Suprapubic skin (tissue), 4 donors: Measurements from ENCODE around the gene ITK. TPM values are rescaled to one million over a fixed set of nuclear protein-coding genes. Genes with fewer than 3 reads are reported as not detected.

Source experiments
- DNase-seq, 2 donors: peaks; one replicate each; pipeline ENCODE4 v3.0.0-alpha.2; 2019; ENCODE audit warnings: low spot score in 2 of 2
- H3K27ac ChIP-seq: fragments of 200-600 bp; sonication (generic); one replicate; pipeline ENCODE4 v1.5.1; 2019
- H3K27me3 ChIP-seq: fragments of 200-600 bp; sonication (generic); one replicate; pipeline ENCODE4 v1.5.1; 2019
- H3K36me3 ChIP-seq: fragments of 200-600 bp; sonication (generic); one replicate; pipeline ENCODE4 v1.5.1; 2019
- H3K4me1 ChIP-seq: fragments of 200-600 bp; sonication (generic); one replicate; pipeline ENCODE4 v1.5.1; 2019
- H3K4me3 ChIP-seq: fragments of 200-600 bp; sonication (generic); one replicate; pipeline ENCODE4 v1.5.1; 2019; ENCODE audit warnings: mild to moderate bottlenecking
- H3K9me3 ChIP-seq: fragments of 200-600 bp; sonication (generic); one replicate; pipeline ENCODE4 v1.5.1; 2019
- EP300 ChIP-seq: sonication (generic); formaldehyde crosslinking; IDR thresholded peaks from one replicate; pipeline ENCODE4 v1.6.1; 2017; ENCODE audit warnings: antibody characterized with exemption
- POLR2A ChIP-seq, 2 donors: fragments of 450-650 bp; IDR thresholded peaks; one replicate each; pipeline ENCODE4 v1.6.1; 2017; ENCODE audit warnings: antibody characterized with exemption in 2 of 2, mild to moderate bottlenecking in 2 of 2, moderate library complexity in 2 of 2
- POLR2AphosphoS5 ChIP-seq, 3 donors: sonication (generic); formaldehyde crosslinking; IDR thresholded peaks; one replicate each; pipeline ENCODE4 v1.6.1; 2017; ENCODE audit warnings: antibody characterized with exemption in 3 of 3
- WGBS: methylation state at CpG from one replicate; pipeline ENCODE4 v1.1.5; 2018; 5-methylcytosine and 5-hydroxymethylcytosine counted together
- total RNA-seq, 4 donors: library from RNA; depleted of rRNA; stranded (reverse); fragments of >200 nt; gene quantifications; one replicate each; pipeline ENCODE4 v1.1.0, GENCODE V29; 2016
- TF ChIP-seq, protein P1 (sequence below), 2 donors: fragments of 200-600 bp in 1 of 2; fragments of 450-650 bp in 1 of 2; sonication (generic) in 1 of 2; IDR thresholded peaks; one replicate each; pipeline ENCODE4 v1.5.1; 2016 to 2019; ENCODE audit warnings: antibody characterized with exemption in 2 of 2, mild to moderate bottlenecking in 1 of 2, moderate library complexity in 1 of 2

Gene ITK
- total RNA-seq, 4 donors from 2014 or later: 1.6 to 3.5 (median 2.7) TPM

DNA sequence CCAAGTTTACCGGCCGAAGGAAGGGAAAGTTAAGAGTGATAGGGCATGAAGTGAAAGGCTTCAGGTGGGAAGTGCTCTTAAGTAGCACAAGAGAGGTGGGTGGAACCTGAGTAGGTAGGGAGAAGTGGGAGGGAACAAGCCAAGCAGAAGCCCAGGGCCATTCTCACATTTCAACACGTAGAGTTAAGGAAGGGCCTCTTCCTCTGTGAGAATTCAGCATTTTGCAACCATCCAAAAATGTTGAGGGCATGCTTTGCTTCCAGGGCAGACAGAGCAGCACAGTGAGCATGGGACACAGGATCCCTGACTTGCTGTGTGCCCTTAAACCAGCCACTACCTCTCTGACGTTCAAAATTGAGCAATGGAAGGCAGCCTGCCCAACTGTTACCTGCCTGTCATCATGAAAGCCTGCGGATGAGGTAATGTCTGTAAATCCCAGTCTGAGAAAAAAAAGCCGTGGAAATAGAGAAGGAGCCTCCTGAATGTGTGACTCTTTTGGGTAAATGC, 88.6 kb downstream of the ITK start:
- Histone ChIP-seq H3K27ac (no peak overlapping the region), H3K4me1 (peaks cover 28% of the 10 kb centered on the region), H3K27me3 (peaks cover 9% of the 10 kb centered on the region), H3K36me3 (no peaks in the 10 kb centered on the region), H3K9me3 (no peaks in the 10 kb centered on the region), H3K4me3 (no peak overlapping the region)
- no peak for TF ChIP-seq POLR2A (IDR thresholded peaks at IDR 0.05)
- TF ChIP-seq POLR2AphosphoS5 (IDR thresholded peaks at IDR 0.05): no peak
- no peak for TF ChIP-seq EP300
- no peak for DNase-seq
- 60% methylated on average over 6 of the region's 6 CpGs for WGBS

DNA sequence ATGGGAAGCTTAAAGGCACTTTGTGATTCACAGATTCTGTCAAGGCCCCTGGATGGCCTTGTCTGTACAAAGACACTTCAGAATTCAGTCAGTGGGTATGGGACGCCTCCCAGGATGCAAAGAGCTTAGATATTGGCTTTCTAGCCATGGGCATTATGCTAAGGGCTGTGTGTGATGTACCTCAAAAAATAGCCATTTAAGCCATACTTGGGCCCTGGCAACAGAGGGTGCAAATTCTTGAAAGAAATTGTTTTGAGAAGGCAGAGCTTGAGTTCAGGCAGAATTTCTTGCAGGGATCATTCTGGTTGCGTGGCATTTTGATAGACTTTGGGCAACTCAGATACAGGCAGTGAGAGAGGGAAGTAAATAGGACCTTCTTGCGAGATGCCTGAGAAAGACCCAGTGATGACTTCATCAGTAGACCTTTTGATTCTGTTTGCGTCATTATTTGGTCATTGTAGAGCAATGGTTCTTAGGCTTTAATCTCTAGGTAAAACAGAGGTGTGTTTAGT, 89.2 kb downstream of the ITK start:
- peaks cover 28% of the 10 kb centered on the region for H3K4me1 ChIP-seq
- 94% methylated on average over 4 of the region's 4 CpGs for WGBS
- no peak for TF ChIP-seq POLR2A (IDR thresholded peaks at IDR 0.05)
- TF ChIP-seq, protein P1, sequence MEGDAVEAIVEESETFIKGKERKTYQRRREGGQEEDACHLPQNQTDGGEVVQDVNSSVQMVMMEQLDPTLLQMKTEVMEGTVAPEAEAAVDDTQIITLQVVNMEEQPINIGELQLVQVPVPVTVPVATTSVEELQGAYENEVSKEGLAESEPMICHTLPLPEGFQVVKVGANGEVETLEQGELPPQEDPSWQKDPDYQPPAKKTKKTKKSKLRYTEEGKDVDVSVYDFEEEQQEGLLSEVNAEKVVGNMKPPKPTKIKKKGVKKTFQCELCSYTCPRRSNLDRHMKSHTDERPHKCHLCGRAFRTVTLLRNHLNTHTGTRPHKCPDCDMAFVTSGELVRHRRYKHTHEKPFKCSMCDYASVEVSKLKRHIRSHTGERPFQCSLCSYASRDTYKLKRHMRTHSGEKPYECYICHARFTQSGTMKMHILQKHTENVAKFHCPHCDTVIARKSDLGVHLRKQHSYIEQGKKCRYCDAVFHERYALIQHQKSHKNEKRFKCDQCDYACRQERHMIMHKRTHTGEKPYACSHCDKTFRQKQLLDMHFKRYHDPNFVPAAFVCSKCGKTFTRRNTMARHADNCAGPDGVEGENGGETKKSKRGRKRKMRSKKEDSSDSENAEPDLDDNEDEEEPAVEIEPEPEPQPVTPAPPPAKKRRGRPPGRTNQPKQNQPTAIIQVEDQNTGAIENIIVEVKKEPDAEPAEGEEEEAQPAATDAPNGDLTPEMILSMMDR (IDR thresholded peaks at IDR 0.05): no peak
- TF ChIP-seq POLR2AphosphoS5 (IDR thresholded peaks at IDR 0.05): no peak
- no peak for TF ChIP-seq EP300
- no peaks in the 10 kb centered on the region for H3K36me3 ChIP-seq
- peaks cover 9% of the 10 kb centered on the region for H3K27me3 ChIP-seq
- no peak overlapping the region for H3K27ac ChIP-seq
- H3K4me3 ChIP-seq: no peak overlapping the region
- no peaks in the 10 kb centered on the region for H3K9me3 ChIP-seq
- no peak for DNase-seq

DNA sequence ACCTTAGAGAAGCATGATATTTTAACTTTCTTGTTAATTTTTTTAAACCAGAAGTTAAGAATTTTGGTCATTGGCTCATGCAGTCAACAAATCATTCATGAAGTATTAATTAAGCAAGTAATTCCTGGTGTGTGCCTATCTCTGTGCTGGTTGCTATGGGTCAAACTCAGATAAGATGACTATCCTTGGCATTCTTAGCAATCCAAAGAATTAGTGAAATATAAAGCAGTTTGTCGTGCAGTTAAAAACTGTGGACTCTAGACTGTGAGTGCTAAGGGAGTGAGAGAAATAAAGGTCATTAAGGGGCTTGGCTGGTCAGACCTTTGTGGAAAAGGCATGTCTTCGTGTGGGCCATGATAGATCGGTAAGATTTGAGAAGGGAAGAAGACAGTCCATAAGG, 90.1 kb downstream of the ITK start:
- H3K4me1 ChIP-seq: peaks cover 24% of the 10 kb centered on the region
- no peaks in the 10 kb centered on the region for H3K36me3 ChIP-seq
- peaks cover 9% of the 10 kb centered on the region for H3K27me3 ChIP-seq
- DNase-seq: no peak
- TF ChIP-seq POLR2A (IDR thresholded peaks at IDR 0.05) (no peak), POLR2AphosphoS5 (IDR thresholded peaks at IDR 0.05) (no peak), EP300 (no peak)
- TF ChIP-seq, protein P1 (IDR thresholded peaks at IDR 0.05): no peak
- no peak overlapping the region for H3K27ac ChIP-seq
- H3K9me3 ChIP-seq: no peaks in the 10 kb centered on the region
- 82% methylated on average over 3 of the region's 3 CpGs for WGBS
- H3K4me3 ChIP-seq: no peak overlapping the region

DNA sequence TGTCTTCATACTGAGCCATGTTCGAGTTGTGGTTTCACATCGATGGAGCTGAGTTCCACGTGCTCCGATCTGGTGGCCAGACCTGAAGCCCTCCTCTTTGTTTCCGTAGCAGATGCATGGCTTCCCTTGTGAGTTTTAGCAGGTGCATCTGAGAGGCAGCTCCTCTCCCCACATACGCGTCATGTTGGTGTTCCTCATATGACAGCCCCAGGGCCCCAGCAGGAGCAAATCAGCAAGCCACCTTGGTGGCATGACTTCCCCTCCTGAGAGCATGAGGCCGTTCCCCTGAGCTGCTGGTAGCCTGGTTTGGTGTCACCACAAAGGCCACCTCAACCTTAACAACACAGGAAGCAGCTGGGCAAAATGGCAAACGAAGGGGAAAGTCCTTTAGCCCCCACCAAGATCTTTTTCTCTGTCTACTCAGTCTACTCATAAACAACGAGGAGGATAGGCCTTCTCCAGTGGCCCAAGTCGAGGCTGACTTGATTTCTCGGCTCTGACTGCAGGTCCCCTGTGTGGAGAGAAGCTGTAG, 91.2 kb downstream of the ITK start:
- Histone ChIP-seq H3K27ac (no peak overlapping the region), H3K9me3 (no peaks in the 10 kb centered on the region), H3K36me3 (no peaks in the 10 kb centered on the region), H3K4me3 (no peak overlapping the region), H3K27me3 (peaks cover 2% of the 10 kb centered on the region), H3K4me1 (peaks cover 15% of the 10 kb centered on the region)
- no peak for DNase-seq
- TF ChIP-seq POLR2A (IDR thresholded peaks at IDR 0.05) (no peak), EP300 (no peak), POLR2AphosphoS5 (IDR thresholded peaks at IDR 0.05) (no peak)
- TF ChIP-seq, protein P1 (IDR thresholded peaks at IDR 0.05): no peak
- 83% methylated on average over 12 of the region's 12 CpGs for WGBS

DNA sequence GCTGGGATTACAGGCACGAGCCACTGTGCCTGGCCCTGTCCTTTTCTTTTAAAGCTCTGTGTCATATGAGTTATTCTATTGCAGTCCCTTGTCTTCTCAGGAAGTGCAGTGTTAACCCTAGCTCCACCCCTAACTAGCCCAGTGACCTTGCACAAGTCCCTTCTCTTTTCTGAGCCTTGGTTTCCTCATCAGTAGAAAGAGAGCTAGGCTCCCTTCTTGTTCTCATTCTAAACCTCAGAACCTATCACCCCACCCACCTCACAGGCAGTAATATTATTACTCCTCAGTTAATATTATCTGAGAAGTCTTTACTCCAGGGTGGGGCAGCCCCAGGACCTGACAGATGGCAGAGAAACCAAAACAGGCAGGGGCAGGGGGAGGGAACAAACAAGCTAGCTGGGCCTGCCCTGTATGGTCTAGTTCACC, 92.5 kb downstream of the ITK start:
- Histone ChIP-seq H3K4me1 (peaks cover 6% of the 10 kb centered on the region), H3K27me3 (no peaks in the 10 kb centered on the region), H3K27ac (no peak overlapping the region), H3K36me3 (no peaks in the 10 kb centered on the region), H3K9me3 (no peaks in the 10 kb centered on the region), H3K4me3 (no peak overlapping the region)
- WGBS: 88% methylated on average over 1 of the region's 1 CpG
- DNase-seq: no peak
- TF ChIP-seq POLR2AphosphoS5 (IDR thresholded peaks at IDR 0.05): no peak
- TF ChIP-seq, protein P1 (IDR thresholded peaks at IDR 0.05): no peak
- TF ChIP-seq EP300: no peak
- no peak for TF ChIP-seq POLR2A (IDR thresholded peaks at IDR 0.05)
